A673 (cell line): ENCODE data around the gene HECW1. TPM values are rescaled to one million over a fixed set of nuclear protein-coding genes. Genes with fewer than 3 reads are reported as not detected.
A peak's percentile ranks its signal among the peaks of the same experiment; 100 is the strongest.

Experiments used
- BruUV-seq: library from RNA; stranded (reverse); fragments of 400-500 nt; replicated peaks from 2 replicates; lab custom pipeline; 2021; lab: Mats Ljungman, UMichigan
- CTCF ChIA-PET: fragments of 300-600 bp; sonication (Branson Sonifier 250); formaldehyde crosslinking; loops from one replicate; lab custom pipeline; 2022; ENCODE audit warnings: antibody characterized with exemption; lab: Charles Lee
- POLR2A ChIA-PET: fragments of 300-600 bp; sonication (Branson Sonifier 250); formaldehyde crosslinking; loops from one replicate; lab custom pipeline; 2022; ENCODE audit warnings: antibody characterized with exemption; ENCODE audit not compliant: low non-redundant PET; lab: Charles Lee
- DNase-seq: peaks from one replicate; pipeline ENCODE4 v3.0.0-alpha.2; 2015; ENCODE audit warnings: low spot score
- H3K27ac ChIP-seq: fragments of 200-600 bp; sonication (generic); 2 replicates; pipeline ENCODE4 v1.5.1; 2016; ENCODE audit warnings: mixed run types, low read depth, mild to moderate bottlenecking, mixed read lengths, antibody characterized with exemption, low read length; ENCODE audit not compliant: poor library complexity, severe bottlenecking
- H3K27me3 ChIP-seq: fragments of 200-600 bp; sonication (generic); replicated peaks from 2 replicates; pipeline ENCODE4 v1.6.1; 2017; ENCODE audit warnings: mixed run types, low read depth, mild to moderate bottlenecking, mixed read lengths, antibody characterized with exemption, low read length; ENCODE audit not compliant: insufficient read depth, poor library complexity
- H3K36me3 ChIP-seq: fragments of 200-600 bp; sonication (generic); 2 replicates; pipeline ENCODE4 v1.6.1; 2016; ENCODE audit warnings: mixed run types, mild to moderate bottlenecking, mixed read lengths, antibody characterized with exemption, low read length; ENCODE audit not compliant: insufficient read depth, poor library complexity, severe bottlenecking
- H3K4me1 ChIP-seq: fragments of 200-600 bp; sonication (generic); 2 replicates; pipeline ENCODE4 v1.6.1; 2017; ENCODE audit warnings: mixed run types, mild to moderate bottlenecking, mixed read lengths, antibody characterized with exemption, low read length; ENCODE audit not compliant: insufficient read depth, poor library complexity, severe bottlenecking
- H3K4me3 ChIP-seq: fragments of 200-600 bp; sonication (generic); 2 replicates; pipeline ENCODE4 v1.5.1; 2016; ENCODE audit warnings: low read depth, mixed run types, mild to moderate bottlenecking, mixed read lengths, low read length; ENCODE audit not compliant: poor library complexity, severe bottlenecking
- H3K9me3 ChIP-seq: fragments of 200-600 bp; sonication (generic); 2 replicates; pipeline ENCODE4 v1.6.1; 2016; ENCODE audit warnings: mixed run types, low read depth, mild to moderate bottlenecking, mixed read lengths, antibody characterized with exemption, low read length; ENCODE audit not compliant: poor library complexity, severe bottlenecking
- CTCF ChIP-seq: fragments of 300-800, 200-600 bp; sonication (generic); conservative IDR thresholded peaks from 2 replicates; pipeline ENCODE4 v1.5.1; 2017; ENCODE audit warnings: low read depth, mild to moderate bottlenecking, antibody characterized with exemption, low read length, moderate library complexity, mixed read lengths
- EZH2 ChIP-seq: fragments of 200-600 bp; sonication (generic); IDR thresholded peaks from 2 replicates; pipeline ENCODE4 v1.6.1; 2017; ENCODE audit warnings: borderline replicate concordance, low read depth, mild to moderate bottlenecking, mixed read lengths, antibody characterized with exemption, low read length; ENCODE audit not compliant: poor library complexity, severe bottlenecking
- intact Hi-C: fragments of 100-400 bp; cut with micrococcal nuclease; formaldehyde crosslinking; loops from one replicate; pipeline ENCODE4 v1.10.0; 2022; ENCODE audit not compliant: unreplicated experiment
- total RNA-seq: library from RNA; stranded (reverse); gene quantifications from 2 replicates; pipeline ENCODE4 v1.2.3, GENCODE V29; 2021

The HECW1 gene
- total RNA-seq, 1 experiment from 2014 or later, result 0.39 TPM

GRCh38 chr7:43110791-43111535, 1.5 kb upstream of the HECW1 start:
- CTCF ChIA-PET, result no interaction called here
- BruUV-seq, result no TSS peak
- intact Hi-C loops, result loop anchor here (5.0 kb wide), 1 partner anchor 151 kb away; no protein-coding TSS in a partner anchor
- no peaks in the 10 kb centered on the region for H3K9me3 ChIP-seq
- POLR2A ChIA-PET, result no interaction called here
- TF ChIP-seq EZH2 (no peak), CTCF (no peak)
- no peak for DNase-seq
- no peak overlapping the region for H3K27ac ChIP-seq
- H3K4me3 ChIP-seq, result no peak overlapping the region
- H3K36me3 ChIP-seq, result no peaks in the 10 kb centered on the region
- H3K4me1 ChIP-seq, result peaks cover 10% of the 10 kb centered on the region
- peaks cover 53% of the 10 kb centered on the region for H3K27me3 ChIP-seq

- H3K4me3 ChIP-seq, result peak overlapping the region; percentile 56
- no peak for DNase-seq
- intact Hi-C loops, result loop anchor here (2.0 to 5.0 kb wide), 2 partner anchors 150 to 171 kb away; no protein-coding TSS in a partner anchor
- peaks cover 10% of the 10 kb centered on the region for H3K4me1 ChIP-seq
- BruUV-seq, result no TSS peak
- ChIA-PET POLR2A (no interaction called here), CTCF (interaction anchor here (0.7 kb wide), 1 partner anchor 150 kb away, joined by 4 read pairs; no protein-coding TSS in a partner anchor)
- TF ChIP-seq CTCF (no peak), EZH2 (no peak)
- H3K36me3 ChIP-seq, result no peaks in the 10 kb centered on the region
- peaks cover 56% of the 10 kb centered on the region for H3K27me3 ChIP-seq
- H3K27ac ChIP-seq, result no peak overlapping the region
- no peaks in the 10 kb centered on the region for H3K9me3 ChIP-seq
Measured at GRCh38 chr7:43111630-43112458, 603 bp upstream of the HECW1 start.

- H3K4me3 ChIP-seq, result peak overlapping the region; percentile 56
- POLR2A ChIA-PET, result no interaction called here
Measured at GRCh38 chr7:43112941-43113621, 634 bp downstream of the HECW1 start.

More at GRCh38 chr7:43112941-43113621, 634 bp downstream of the HECW1 start:
- H3K9me3 ChIP-seq, result no peaks in the 10 kb centered on the region
- TF ChIP-seq EZH2 (no peak), CTCF (no peak)
- BruUV-seq, result no TSS peak
- no peaks in the 10 kb centered on the region for H3K36me3 ChIP-seq
- H3K27me3 ChIP-seq, result peaks cover 60% of the 10 kb centered on the region
- H3K4me1 ChIP-seq, result peaks cover 10% of the 10 kb centered on the region
- peak; percentile 62 for DNase-seq
- CTCF ChIA-PET, result interaction anchor here (0.6 kb wide), 2 partner anchors 138 to 148 kb away, joined by 4 to 9 read pairs; no protein-coding TSS in a partner anchor
- H3K27ac ChIP-seq, result no peak overlapping the region
- intact Hi-C loops, result loop anchor here (2.0 to 5.0 kb wide), 2 partner anchors 149 to 172 kb away; no protein-coding TSS in a partner anchor
